ENCODE data around the gene IL1RAP. TPM values are rescaled to one million over a fixed set of nuclear protein-coding genes. Genes with fewer than 3 reads are reported as not detected.

IL1RAP gene
- total RNA-seq, 1 donor from 2014 or later: 27.8 TPM

DNA sequence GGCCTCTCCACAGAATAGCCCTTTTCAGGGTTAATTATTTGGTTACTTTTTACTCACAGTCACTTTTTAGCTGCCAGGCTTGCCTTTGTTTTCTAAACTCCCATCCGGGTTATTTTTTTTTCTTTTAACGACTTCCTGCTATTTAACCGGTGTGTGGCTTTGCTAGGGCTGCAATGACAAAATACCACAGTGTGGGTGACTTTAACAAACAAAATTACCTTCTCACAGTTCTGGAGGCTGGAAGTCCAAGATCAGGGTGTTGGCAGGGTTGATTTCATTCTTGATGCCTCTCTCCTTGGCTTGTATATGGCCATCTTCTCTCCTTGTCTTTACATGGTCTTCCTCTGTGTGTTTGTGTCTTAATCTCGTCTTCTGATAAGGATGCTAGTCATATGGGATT, 91.5 kb downstream of the IL1RAP start:
- H3K27me3 Mint-ChIP-seq: no peaks in the 10 kb centered on the region
- H3K4me1 Mint-ChIP-seq: peaks cover 21% of the 10 kb centered on the region
- peak; percentile 60 for DNase-seq
- peak overlapping the region; percentile 6 for H3K27ac Mint-ChIP-seq
- intact Hi-C loops (cut with micrococcal nuclease): no loop called here
- H3K4me3 Mint-ChIP-seq: no peak overlapping the region
- peaks cover 62% of the 10 kb centered on the region for H3K36me3 Mint-ChIP-seq (ENCODE audit: low read depth)
- H3K9me3 Mint-ChIP-seq: peaks cover 16% of the 10 kb centered on the region

DNA sequence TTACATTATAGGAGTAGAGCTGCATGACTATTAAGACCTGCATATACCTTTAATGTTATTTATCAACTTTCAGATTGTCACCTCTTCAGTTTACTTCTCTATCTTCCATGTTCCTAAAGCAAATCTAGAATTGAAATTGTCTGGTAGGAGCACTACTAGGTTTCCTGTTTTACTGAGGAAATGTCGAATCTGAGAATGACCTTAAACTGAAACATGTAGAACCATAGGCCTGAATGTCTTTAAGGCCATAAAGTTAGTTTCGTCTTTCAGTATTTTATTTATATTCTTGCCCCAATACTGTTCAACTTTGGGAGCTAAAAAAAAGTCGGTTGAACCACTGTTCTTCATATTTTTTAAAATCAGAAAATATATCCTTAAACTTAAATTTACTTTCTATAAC, 92.7 kb downstream of the IL1RAP start:
- Mint-ChIP-seq H3K36me3 (ENCODE audit: low read depth) (peaks cover 61% of the 10 kb centered on the region), H3K4me3 (no peak overlapping the region), H3K27me3 (no peaks in the 10 kb centered on the region), H3K27ac (no peak overlapping the region), H3K9me3 (peaks cover 14% of the 10 kb centered on the region), H3K4me1 (peaks cover 20% of the 10 kb centered on the region)
- DNase-seq: no peak
- intact Hi-C loops (cut with micrococcal nuclease): loop anchor here (1.0 kb wide), 1 partner anchor 8 kb away; no protein-coding TSS in a partner anchor

DNA sequence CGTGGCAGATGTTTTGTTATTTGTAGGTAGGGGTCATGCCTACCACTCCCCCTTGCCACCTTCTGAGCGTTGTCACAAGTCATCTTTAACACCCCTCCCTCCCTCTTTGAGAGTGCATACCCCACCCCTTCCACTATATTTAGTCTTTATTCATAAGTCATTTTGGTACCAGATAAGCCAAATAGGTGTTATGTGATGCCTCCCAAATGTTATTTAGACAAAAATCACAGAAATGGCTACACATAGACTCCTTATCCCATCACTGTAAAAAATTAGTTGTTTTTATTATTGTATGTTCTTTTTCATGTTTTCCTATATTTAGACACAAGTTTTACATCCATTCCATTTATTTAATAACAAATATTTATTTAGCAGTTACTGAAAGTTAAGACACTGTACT, 93.1 kb downstream of the IL1RAP start:
- Mint-ChIP-seq H3K4me3 (no peak overlapping the region), H3K36me3 (ENCODE audit: low read depth) (peaks cover 59% of the 10 kb centered on the region), H3K9me3 (peaks cover 12% of the 10 kb centered on the region), H3K27ac (no peak overlapping the region), H3K27me3 (no peaks in the 10 kb centered on the region), H3K4me1 (peaks cover 20% of the 10 kb centered on the region)
- no peak for DNase-seq
- intact Hi-C loops (cut with micrococcal nuclease): no loop called here

DNA sequence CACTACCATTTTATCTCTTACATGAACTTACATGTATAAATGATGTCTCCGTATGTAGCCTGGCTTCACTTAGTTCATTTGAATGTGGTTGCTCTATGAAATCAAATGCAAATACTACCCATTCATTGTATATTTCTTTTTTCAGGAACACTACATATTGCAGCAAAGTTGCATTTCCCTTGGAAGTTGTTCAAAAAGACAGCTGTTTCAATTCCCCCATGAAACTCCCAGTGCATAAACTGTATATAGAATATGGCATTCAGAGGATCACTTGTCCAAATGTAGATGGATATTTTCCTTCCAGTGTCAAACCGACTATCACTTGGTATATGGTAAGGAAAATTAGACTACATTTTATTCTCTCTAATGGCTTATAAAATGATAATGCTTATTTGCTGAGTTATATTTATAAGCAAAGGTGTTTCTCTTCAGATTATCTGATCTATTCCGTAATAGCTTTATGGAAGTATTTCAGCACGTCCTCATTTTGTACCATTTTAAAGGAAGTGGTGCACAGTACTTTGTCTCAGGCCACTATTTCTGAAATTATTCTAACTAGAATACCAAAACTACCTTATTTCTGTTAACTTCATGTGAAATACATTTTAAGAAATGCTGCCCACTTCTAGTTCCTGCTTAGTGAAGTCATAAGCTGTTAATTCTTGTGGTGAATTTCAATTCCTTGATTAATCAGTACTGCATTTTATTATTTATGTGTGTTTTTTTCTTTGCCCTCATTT, 95.1 kb downstream of the IL1RAP start:
- Mint-ChIP-seq H3K27ac (no peak overlapping the region), H3K27me3 (no peaks in the 10 kb centered on the region), H3K4me1 (peaks cover 21% of the 10 kb centered on the region), H3K36me3 (ENCODE audit: low read depth) (peaks cover 69% of the 10 kb centered on the region), H3K9me3 (peaks cover 19% of the 10 kb centered on the region), H3K4me3 (no peak overlapping the region)
- peak; percentile 6 for DNase-seq
- intact Hi-C loops (cut with micrococcal nuclease): no loop called here

DNA sequence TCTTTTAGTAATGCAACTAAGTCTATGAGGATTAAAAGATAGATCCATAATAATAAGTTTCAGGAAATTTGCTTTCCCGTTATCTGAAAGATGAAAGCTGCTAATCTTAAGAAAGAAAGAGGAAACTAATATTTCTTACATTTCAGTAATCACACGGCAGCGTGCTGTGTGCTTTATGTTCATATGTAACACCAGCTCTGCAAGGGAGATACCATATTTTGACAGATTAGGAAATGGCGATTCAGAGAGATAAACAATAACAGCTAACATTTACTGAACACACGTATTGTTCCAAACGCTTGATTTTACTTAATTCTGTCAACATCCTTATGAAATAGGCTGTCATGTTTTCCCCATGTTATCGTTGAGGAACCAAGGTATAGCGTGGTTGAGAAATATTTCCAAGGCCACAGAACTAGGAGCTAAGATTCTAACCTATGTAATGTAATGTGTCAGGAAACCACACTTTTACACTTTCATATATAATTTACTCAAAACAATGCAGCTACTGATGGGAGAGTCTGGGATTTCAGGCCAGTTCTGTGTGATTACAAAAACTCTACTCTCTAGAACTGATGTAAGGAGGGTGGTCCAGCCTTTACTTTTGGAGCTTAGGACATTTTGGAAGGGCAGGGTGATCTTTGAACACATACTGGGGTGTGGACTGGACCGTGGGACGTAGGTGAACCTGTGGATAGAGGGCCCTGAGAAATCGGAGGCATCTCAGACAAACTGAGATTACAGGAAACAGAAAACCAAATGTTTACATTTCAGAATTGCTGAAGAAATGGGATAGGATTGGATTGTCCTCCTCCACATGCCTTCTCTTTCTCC, 100.6 kb downstream of the IL1RAP start:
- Mint-ChIP-seq H3K27me3 (no peaks in the 10 kb centered on the region), H3K36me3 (ENCODE audit: low read depth) (peaks cover 47% of the 10 kb centered on the region), H3K4me3 (no peak overlapping the region), H3K9me3 (peaks cover 20% of the 10 kb centered on the region), H3K27ac (peak overlapping the region; percentile 79), H3K4me1 (peaks cover 54% of the 10 kb centered on the region)
- intact Hi-C loops (cut with micrococcal nuclease): loop anchor here (1.0 to 10.0 kb wide), 3 partner anchors 8 to 1310 kb away; partner anchors contain the start of gene CLDN1
- peak; percentile 54 for DNase-seq

DNA sequence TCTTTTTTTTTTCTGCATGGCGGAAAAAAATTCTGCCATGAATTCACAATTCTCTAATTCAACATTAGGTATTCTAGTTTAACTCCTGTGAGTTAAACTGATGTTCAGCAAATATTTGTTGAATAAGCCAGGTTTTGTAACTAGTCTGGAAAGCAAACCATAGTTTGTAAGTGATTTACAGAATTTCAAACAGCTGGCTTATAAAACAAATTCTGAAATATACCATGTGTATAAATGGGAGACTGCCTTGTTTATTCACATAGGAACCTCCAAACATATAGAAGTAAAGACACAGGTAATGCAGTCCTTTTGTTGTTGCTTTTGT, 101.1 kb downstream of the IL1RAP start:
- intact Hi-C loops (cut with micrococcal nuclease): loop anchor here (10.0 kb wide), 2 partner anchors 290 to 1310 kb away; partner anchors contain the start of gene CLDN1
- peaks cover 56% of the 10 kb centered on the region for H3K4me1 Mint-ChIP-seq
- H3K9me3 Mint-ChIP-seq: peaks cover 14% of the 10 kb centered on the region
- no peak overlapping the region for H3K4me3 Mint-ChIP-seq
- no peak for DNase-seq
- H3K27me3 Mint-ChIP-seq: no peaks in the 10 kb centered on the region
- H3K36me3 Mint-ChIP-seq (ENCODE audit: low read depth): peaks cover 41% of the 10 kb centered on the region
- H3K27ac Mint-ChIP-seq: peak overlapping the region; percentile 79

DNA sequence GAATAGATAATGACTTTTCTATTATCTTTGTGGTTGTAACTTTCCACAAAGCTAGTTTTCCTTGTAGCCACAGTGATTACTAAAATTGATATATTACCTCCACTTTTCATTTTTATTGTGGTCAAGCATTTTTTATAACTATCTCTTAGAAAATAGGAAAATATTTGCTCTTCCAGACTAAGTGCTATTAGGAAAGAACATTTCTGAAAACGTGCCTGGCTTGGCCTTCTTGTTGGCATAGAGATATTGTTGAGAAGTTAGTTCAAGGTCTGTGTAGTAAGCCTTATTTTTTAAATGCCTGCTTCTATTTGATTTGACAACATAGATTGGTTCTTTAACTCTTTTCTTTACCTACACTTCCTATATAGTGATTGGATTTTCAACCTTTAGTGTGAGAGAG, 101.7 kb downstream of the IL1RAP start:
- intact Hi-C loops (cut with micrococcal nuclease): loop anchor here (2.0 to 10.0 kb wide), 3 partner anchors 81 to 1311 kb away; partner anchors contain the start of gene CLDN1
- Mint-ChIP-seq H3K27me3 (no peaks in the 10 kb centered on the region), H3K9me3 (peaks cover 14% of the 10 kb centered on the region), H3K4me3 (peak overlapping the region; percentile 2), H3K27ac (peak overlapping the region; percentile 91), H3K4me1 (peaks cover 58% of the 10 kb centered on the region), H3K36me3 (ENCODE audit: low read depth) (peaks cover 43% of the 10 kb centered on the region)
- peak; percentile 45 for DNase-seq

DNA sequence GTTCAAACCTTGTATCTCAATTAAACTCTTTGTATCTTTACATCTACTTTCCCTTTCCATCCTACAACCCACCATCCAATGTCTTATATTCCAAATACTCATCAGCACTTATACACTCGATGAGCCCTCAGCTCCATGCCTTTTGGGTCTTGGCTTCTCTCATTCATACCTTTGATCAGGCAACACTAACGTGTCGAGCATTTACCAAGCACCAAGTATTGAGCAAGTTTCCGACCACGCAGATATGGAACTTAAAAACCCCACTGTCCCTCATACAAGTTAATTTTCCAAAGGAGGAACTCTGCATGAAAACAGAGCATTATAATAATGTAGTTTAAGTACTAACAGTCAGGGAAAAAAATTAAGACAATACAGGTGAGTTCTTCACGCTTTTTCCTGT, 102.8 kb downstream of the IL1RAP start:
- intact Hi-C loops (cut with micrococcal nuclease): loop anchor here (2.0 to 10.0 kb wide), 3 partner anchors 80 to 1312 kb away; partner anchors contain the start of gene CLDN1
- peaks cover 44% of the 10 kb centered on the region for H3K36me3 Mint-ChIP-seq (ENCODE audit: low read depth)
- peak overlapping the region; percentile 56 for H3K4me3 Mint-ChIP-seq
- DNase-seq: peak; percentile 64
- H3K27ac Mint-ChIP-seq: peak overlapping the region; percentile 91
- H3K9me3 Mint-ChIP-seq: peaks cover 14% of the 10 kb centered on the region
- peaks cover 65% of the 10 kb centered on the region for H3K4me1 Mint-ChIP-seq
- H3K27me3 Mint-ChIP-seq: no peaks in the 10 kb centered on the region

DNA sequence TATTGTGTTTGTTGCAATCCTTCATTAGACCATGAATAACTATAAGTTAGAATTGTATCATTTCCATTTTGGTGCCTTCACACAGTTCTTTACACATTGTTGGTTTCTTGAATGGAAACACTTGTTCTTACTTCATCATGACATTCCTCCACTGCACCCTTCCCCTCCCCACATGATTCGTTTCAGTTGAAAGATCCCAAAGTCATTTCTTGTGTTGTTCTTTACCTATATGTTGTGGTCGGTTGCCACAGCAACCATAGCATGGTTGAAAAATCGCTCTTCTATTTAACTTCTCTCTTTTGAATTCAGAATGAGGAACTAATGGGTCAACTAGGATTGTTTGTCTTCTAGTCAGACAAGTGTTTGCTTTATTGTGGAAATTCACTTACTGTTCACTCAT, 103.3 kb downstream of the IL1RAP start:
- H3K27me3 Mint-ChIP-seq: no peaks in the 10 kb centered on the region
- peak overlapping the region; percentile 91 for H3K27ac Mint-ChIP-seq
- H3K9me3 Mint-ChIP-seq: peaks cover 14% of the 10 kb centered on the region
- peaks cover 69% of the 10 kb centered on the region for H3K4me1 Mint-ChIP-seq
- intact Hi-C loops (cut with micrococcal nuclease): loop anchor here (2.0 to 10.0 kb wide), 3 partner anchors 80 to 1312 kb away; partner anchors contain the start of gene CLDN1
- peak; percentile 88 for DNase-seq
- peak overlapping the region; percentile 56 for H3K4me3 Mint-ChIP-seq
- peaks cover 46% of the 10 kb centered on the region for H3K36me3 Mint-ChIP-seq (ENCODE audit: low read depth)

DNA sequence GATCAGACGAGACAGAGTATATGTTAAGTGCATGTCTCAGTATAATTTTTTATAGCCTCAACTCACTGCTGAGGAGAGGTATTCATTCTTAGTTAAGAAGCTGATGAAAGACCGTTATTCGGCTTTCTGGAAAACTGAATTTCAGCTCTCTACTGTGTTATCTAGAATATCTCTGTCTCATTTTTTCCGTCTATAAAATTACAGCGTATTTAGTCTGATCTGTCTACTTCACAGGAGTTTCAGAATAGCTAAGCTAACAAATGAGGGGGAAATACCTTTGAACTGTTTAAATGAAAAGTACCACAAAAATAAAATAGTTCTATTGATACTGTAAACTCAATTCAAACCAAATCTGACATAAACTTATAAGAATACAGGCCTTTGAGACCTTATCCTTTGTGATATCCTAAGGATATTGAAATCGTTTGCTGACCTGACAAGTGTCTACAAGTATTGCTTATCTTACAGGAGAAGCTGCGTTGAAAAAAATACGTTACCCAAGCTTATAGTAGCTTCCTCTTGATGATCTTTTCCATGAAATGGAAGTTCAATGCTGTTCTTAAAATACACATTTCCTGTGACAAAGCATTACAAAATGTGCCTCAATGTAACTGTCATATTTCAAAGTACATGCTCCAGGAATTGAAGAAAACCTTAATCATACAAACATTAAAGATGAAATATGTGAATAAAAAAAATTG, 104.6 kb downstream of the IL1RAP start:
- peak overlapping the region; percentile 75 for H3K4me3 Mint-ChIP-seq
- H3K9me3 Mint-ChIP-seq: peaks cover 10% of the 10 kb centered on the region
- intact Hi-C loops (cut with micrococcal nuclease): loop anchor here (1.0 to 10.0 kb wide), 6 partner anchors 32 to 1314 kb away; partner anchors contain the start of gene CLDN1
- peaks cover 73% of the 10 kb centered on the region for H3K4me1 Mint-ChIP-seq
- H3K36me3 Mint-ChIP-seq (ENCODE audit: low read depth): peaks cover 40% of the 10 kb centered on the region
- peak overlapping the region; percentile 91 for H3K27ac Mint-ChIP-seq
- DNase-seq: peak; percentile 63
- no peaks in the 10 kb centered on the region for H3K27me3 Mint-ChIP-seq

DNA sequence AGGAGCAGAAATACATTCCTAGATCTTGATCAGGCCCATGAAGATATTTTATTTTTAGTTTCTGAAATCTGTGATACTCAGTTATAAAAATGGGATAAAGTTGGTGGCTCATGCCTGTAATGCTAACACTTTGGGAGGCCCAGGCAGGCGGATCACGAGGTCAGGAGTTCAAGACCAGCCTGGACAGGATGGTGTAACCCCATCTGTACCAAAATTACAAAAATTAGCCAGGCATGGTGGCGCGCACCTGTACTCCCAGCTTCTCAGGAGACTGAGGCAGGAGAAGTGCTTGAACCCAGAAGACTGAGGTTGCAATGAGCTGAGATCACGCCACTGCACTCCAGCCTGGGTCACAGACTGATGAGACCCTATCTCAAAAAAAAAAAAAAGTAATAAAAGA, 105.5 kb downstream of the IL1RAP start:
- peak overlapping the region; percentile 91 for H3K27ac Mint-ChIP-seq
- peak overlapping the region; percentile 75 for H3K4me3 Mint-ChIP-seq
- peaks cover 45% of the 10 kb centered on the region for H3K36me3 Mint-ChIP-seq (ENCODE audit: low read depth)
- H3K27me3 Mint-ChIP-seq: no peaks in the 10 kb centered on the region
- peaks cover 69% of the 10 kb centered on the region for H3K4me1 Mint-ChIP-seq
- intact Hi-C loops (cut with micrococcal nuclease): loop anchor here (10.0 kb wide), 2 partner anchors 295 to 1315 kb away; partner anchors contain the start of gene CLDN1
- DNase-seq: peak; percentile 57
- H3K9me3 Mint-ChIP-seq: peaks cover 6% of the 10 kb centered on the region

DNA sequence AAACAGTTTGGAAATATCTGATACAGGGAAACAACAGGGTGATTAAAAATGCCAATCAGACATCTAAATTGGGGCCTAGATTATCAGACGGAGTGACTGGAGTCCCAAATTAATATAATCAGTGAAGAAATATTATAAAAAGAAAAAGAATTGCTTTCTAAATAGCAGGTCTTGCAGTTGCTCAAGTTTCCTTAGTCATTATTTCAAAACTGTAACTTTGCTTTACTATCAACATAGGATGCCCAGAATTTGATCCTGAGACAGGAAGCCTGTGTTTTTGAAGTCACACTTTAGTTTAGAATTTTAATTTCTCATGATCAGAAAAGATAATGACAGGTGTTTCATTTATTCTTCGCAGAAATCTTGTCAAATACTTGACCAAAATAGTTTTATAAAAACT, 105.9 kb downstream of the IL1RAP start:
- peak overlapping the region; percentile 91 for H3K27ac Mint-ChIP-seq
- H3K36me3 Mint-ChIP-seq (ENCODE audit: low read depth): peaks cover 45% of the 10 kb centered on the region
- intact Hi-C loops (cut with micrococcal nuclease): loop anchor here (10.0 kb wide), 2 partner anchors 295 to 1315 kb away; partner anchors contain the start of gene CLDN1
- no peak overlapping the region for H3K4me3 Mint-ChIP-seq
- H3K27me3 Mint-ChIP-seq: no peaks in the 10 kb centered on the region
- DNase-seq: no peak
- peaks cover 6% of the 10 kb centered on the region for H3K9me3 Mint-ChIP-seq
- peaks cover 65% of the 10 kb centered on the region for H3K4me1 Mint-ChIP-seq

DNA sequence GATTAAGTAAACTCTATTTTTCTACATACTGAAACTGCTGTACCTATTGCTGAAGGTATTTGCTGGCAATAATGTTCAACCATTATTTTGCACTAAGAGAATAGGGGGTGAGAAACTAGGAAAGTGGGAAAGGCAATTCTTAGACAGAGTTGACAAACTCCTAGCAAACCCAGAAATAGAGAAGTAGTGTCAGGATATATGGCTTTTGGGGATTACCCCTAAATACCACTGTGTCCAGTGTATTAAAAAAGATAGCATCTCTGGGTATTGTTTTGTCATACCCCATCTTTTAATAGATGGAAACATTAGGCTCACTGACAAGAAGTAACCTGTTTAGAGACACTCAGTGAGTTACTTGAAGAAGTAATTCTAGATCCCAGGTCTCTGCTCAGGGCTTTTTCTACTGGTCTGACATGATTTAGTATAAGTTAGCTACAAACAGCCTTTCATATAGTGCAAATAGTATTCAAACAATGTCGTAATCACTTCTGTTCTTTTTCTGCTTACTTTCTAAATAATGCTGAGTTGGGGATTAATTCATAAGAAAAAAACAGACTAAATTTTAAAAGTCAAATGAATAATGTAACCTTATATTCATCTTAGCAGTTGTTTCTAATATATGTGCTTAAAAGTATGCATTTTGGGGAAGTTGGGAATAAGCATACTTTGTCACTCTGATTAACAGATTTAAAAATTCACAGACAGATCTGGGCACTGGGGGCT, 107.2 kb downstream of the IL1RAP start:
- Mint-ChIP-seq H3K4me3 (no peak overlapping the region), H3K27ac (peak overlapping the region; percentile 29), H3K4me1 (peaks cover 58% of the 10 kb centered on the region), H3K36me3 (ENCODE audit: low read depth) (peaks cover 47% of the 10 kb centered on the region), H3K27me3 (no peaks in the 10 kb centered on the region), H3K9me3 (peaks cover 6% of the 10 kb centered on the region)
- intact Hi-C loops (cut with micrococcal nuclease): no loop called here
- no peak for DNase-seq

Data from activated CD4-positive, alpha-beta T cell treated with anti-CD3 and anti-CD28 coated beads, Interleukin-2, amount 10 ng/mL, durations not matched to agents 24 days and 14 days (primary cell).